ENCODE results near the gene DDAH1.
"Not testable (repeated sequence)": the region's sequence is repeated elsewhere in the genome, so short reads cannot be mapped to it uniquely, and the experiment has no call there.

DDAH1 gene

GRCh38 chr1:85357817-85358216 lies 107.1 kb downstream of the DDAH1 start:
- no peak for DNase-seq

- DNase-seq = peak in 1 of 14 donors; percentile 2
These were observed 108.8 kb downstream of the DDAH1 start for GRCh38 chr1:85356130-85356529.

- DNase-seq = no peak
These were observed 112.9 kb downstream of the DDAH1 start for GRCh38 chr1:85352055-85352454.

- DNase-seq = no peak
These were observed 113.6 kb downstream of the DDAH1 start for GRCh38 chr1:85351202-85351828.

- DNase-seq = no peak
These were observed 115.7 kb downstream of the DDAH1 start for GRCh38 chr1:85349224-85349623.

- DNase-seq = no peak
These were observed 117.1 kb downstream of the DDAH1 start for GRCh38 chr1:85347908-85348307.

GRCh38 chr1:85347275-85347674 lies 117.7 kb downstream of the DDAH1 start:
- not testable (repeated sequence) for DNase-seq

GRCh38 chr1:85344256-85344694 lies 120.7 kb downstream of the DDAH1 start:
- DNase-seq = no peak

- no peak for DNase-seq
These were observed 121.2 kb downstream of the DDAH1 start for GRCh38 chr1:85343612-85344255.

GRCh38 chr1:85343213-85343611 lies 121.7 kb downstream of the DDAH1 start:
- DNase-seq = peak in 1 of 14 donors; percentile 79

GRCh38 chr1:85342207-85342606 lies 122.8 kb downstream of the DDAH1 start:
- DNase-seq = no peak

- DNase-seq = peak in 1 of 14 donors; percentile 31
These were observed 124.5 kb downstream of the DDAH1 start for GRCh38 chr1:85340427-85340826.

- peak in 1 of 14 donors; percentile 85 for DNase-seq
These were observed 125.1 kb downstream of the DDAH1 start for GRCh38 chr1:85339656-85340399.

- no peak for DNase-seq
These were observed 125.9 kb downstream of the DDAH1 start for GRCh38 chr1:85339089-85339488.

GRCh38 chr1:85334962-85335361 lies 130.0 kb downstream of the DDAH1 start:
- no peak for DNase-seq

- DNase-seq = no peak
These were observed 131.8 kb downstream of the DDAH1 start for GRCh38 chr1:85333186-85333585.

- DNase-seq = no peak
These were observed 132.4 kb downstream of the DDAH1 start for GRCh38 chr1:85332575-85332974.

GRCh38 chr1:85330711-85331290 lies 134.2 kb downstream of the DDAH1 start:
- DNase-seq = peak in 4 of 14 donors; percentile 2 to 33 (median 20)

GRCh38 chr1:85330214-85330631 lies 134.7 kb downstream of the DDAH1 start:
- DNase-seq = no peak

GRCh38 chr1:85328713-85329397 lies 136.1 kb downstream of the DDAH1 start:
- DNase-seq = no peak

GRCh38 chr1:85327759-85328158 lies 137.2 kb downstream of the DDAH1 start:
- DNase-seq = no peak

GRCh38 chr1:85326851-85327250 lies 138.1 kb downstream of the DDAH1 start:
- no peak for DNase-seq

- no peak for DNase-seq
These were observed 138.6 kb downstream of the DDAH1 start for GRCh38 chr1:85326336-85326735.

Measured in C1 segment of cervical spinal cord (tissue), 14 donors.